Smooth muscle cell (in vitro differentiated cells): ENCODE results near the gene TMEM143. TPM values are rescaled to one million over a fixed set of nuclear protein-coding genes. Genes with fewer than 3 reads are reported as not detected.

ENCODE experiments used
- DNase-seq: peaks from one replicate; lab custom pipeline; 2025; ENCODE audit not compliant: unreplicated experiment; lab: John Stamatoyannopoulos, UW
- H2AFZ ChIP-seq: fragments of 200-600 bp; sonication (generic); 2 replicates; pipeline ENCODE4 v1.6.0; 2016; ENCODE audit warnings: antibody characterized with exemption, low read depth, mild to moderate bottlenecking
- H3F3A ChIP-seq: fragments of 200-600 bp; sonication (generic); 2 replicates; pipeline ENCODE4 v1.6.0; 2017; ENCODE audit warnings: antibody characterized with exemption, low read depth
- H3K27ac ChIP-seq: fragments of 200-600 bp; sonication (generic); 2 replicates; pipeline ENCODE4 v1.5.1; 2016; ENCODE audit warnings: low read depth, mild to moderate bottlenecking
- H3K27me3 ChIP-seq: fragments of 200-600 bp; sonication (generic); 2 replicates; pipeline ENCODE4 v1.6.1; 2016; ENCODE audit warnings: low read depth, mild to moderate bottlenecking
- H3K36me3 ChIP-seq: fragments of 200-600 bp; sonication (generic); 2 replicates; pipeline ENCODE4 v1.5.1; 2016; ENCODE audit warnings: low read depth
- H3K4me1 ChIP-seq: fragments of 200-600 bp; sonication (generic); 2 replicates; pipeline ENCODE4 v1.5.1; 2016; ENCODE audit warnings: low read depth
- H3K4me2 ChIP-seq: fragments of 200-600 bp; sonication (generic); 2 replicates; pipeline ENCODE4 v1.6.0; 2016; ENCODE audit warnings: mild to moderate bottlenecking
- H3K4me3 ChIP-seq: fragments of 200-600 bp; sonication (generic); 2 replicates; pipeline ENCODE4 v1.5.1; 2016; ENCODE audit warnings: mild to moderate bottlenecking
- H3K79me2 ChIP-seq: fragments of 200-600 bp; sonication (generic); 2 replicates; pipeline ENCODE4 v1.6.0; 2016; ENCODE audit warnings: low read depth, mild to moderate bottlenecking
- H3K9ac ChIP-seq: fragments of 200-600 bp; sonication (generic); 2 replicates; pipeline ENCODE4 v1.6.0; 2016; ENCODE audit warnings: low read depth
- H3K9me3 ChIP-seq: fragments of 200-600 bp; sonication (generic); replicated peaks from 2 replicates; pipeline ENCODE4 v1.5.1; 2016; ENCODE audit warnings: low read depth
- H4K20me1 ChIP-seq: fragments of 200-600 bp; sonication (generic); 2 replicates; pipeline ENCODE4 v1.6.0; 2016; ENCODE audit warnings: low read depth
- CTCF ChIP-seq: fragments of 200-600 bp; sonication (generic); IDR thresholded peaks from 2 replicates; pipeline ENCODE4 v1.5.1; 2017; ENCODE audit warnings: borderline replicate concordance, mild to moderate bottlenecking, antibody characterized with exemption; ENCODE audit not compliant: insufficient read depth, poor library complexity, severe bottlenecking
- WGBS: methylation state at CpG from one replicate; pipeline ENCODE4 v1.1.7; 2016; ENCODE audit warnings: low lambda C conversion rate; 5-methylcytosine and 5-hydroxymethylcytosine counted together
- polyA plus RNA-seq: library from polyadenylated mRNA; unstranded; fragments of >200 nt; fragmentation: Nextera tagmentation; extraction: Ambion mirVana; gene quantifications from 2 replicates; pipeline ENCODE4 v1.2.1, GENCODE V29; 2016
- total RNA-seq: library from RNA; depleted of rRNA; stranded (reverse); fragments of >200 nt; gene quantifications from 2 replicates; pipeline ENCODE4 v1.2.3, GENCODE V29; 2014

The TMEM143 gene
- total and polyA plus RNA-seq, 2 experiments from 2014 or later, result 3.8 to 11.2 TPM

DNA sequence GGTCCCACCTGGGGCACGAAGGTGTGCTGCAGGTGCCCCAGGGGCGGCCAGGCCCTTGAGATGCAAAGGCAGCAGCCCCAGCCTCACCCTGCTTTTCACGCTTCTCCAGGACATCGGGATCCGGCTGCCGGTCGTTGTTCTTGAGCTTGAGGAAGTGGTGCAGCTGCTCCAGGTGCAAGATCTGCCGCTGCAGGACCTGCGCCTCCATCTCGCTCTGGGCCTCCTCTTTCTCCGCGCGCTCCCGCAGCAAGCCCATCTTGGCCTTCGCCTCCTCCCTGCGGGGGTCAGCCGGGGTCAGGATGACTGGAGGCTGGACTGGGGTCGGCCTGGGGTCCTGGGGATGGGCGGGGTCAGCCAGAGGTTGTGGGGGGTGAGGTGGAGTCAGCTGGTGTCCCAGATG, 59.9 kb downstream of the TMEM143 start:
- Histone ChIP-seq H3F3A (no peaks in the 10 kb centered on the region), H3K79me2 (no peaks in the 10 kb centered on the region), H3K27ac (no peak overlapping the region), H4K20me1 (no peaks in the 10 kb centered on the region), H3K36me3 (no peaks in the 10 kb centered on the region), H2AFZ (no peak overlapping the region), H3K9me3 (no peaks in the 10 kb centered on the region), H3K27me3 (no peaks in the 10 kb centered on the region), H3K4me1 (no peaks in the 10 kb centered on the region), H3K4me3 (no peak overlapping the region), H3K4me2 (no peak overlapping the region), H3K9ac (no peak overlapping the region)
- 88% methylated on average over 3 of the region's 19 CpGs for WGBS
- TF ChIP-seq CTCF, result no peak
- DNase-seq, result no peak

GRCh38 chr19:48303367-48303766, 60.4 kb downstream of the TMEM143 start:
- no peak for DNase-seq
- H4K20me1 ChIP-seq, result no peaks in the 10 kb centered on the region
- 84% methylated on average over 5 of the region's 13 CpGs for WGBS

GRCh38 chr19:48302600-48302959, 61.2 kb downstream of the TMEM143 start:
- TF ChIP-seq CTCF, result no peak
- Histone ChIP-seq H3K4me3 (no peak overlapping the region), H3K27ac (no peak overlapping the region), H3F3A (no peaks in the 10 kb centered on the region), H4K20me1 (no peaks in the 10 kb centered on the region), H3K4me1 (no peaks in the 10 kb centered on the region), H3K36me3 (no peaks in the 10 kb centered on the region), H3K27me3 (no peaks in the 10 kb centered on the region), H3K9me3 (no peaks in the 10 kb centered on the region), H3K4me2 (no peak overlapping the region), H2AFZ (no peak overlapping the region), H3K79me2 (no peaks in the 10 kb centered on the region), H3K9ac (no peak overlapping the region)
- WGBS, result 92% methylated on average over 12 of the region's 12 CpGs
- DNase-seq, result no peak

More at GRCh38 chr19:48303367-48303766, 60.4 kb downstream of the TMEM143 start:
- Histone ChIP-seq H3K9me3 (no peaks in the 10 kb centered on the region), H3K4me1 (no peaks in the 10 kb centered on the region), H3K36me3 (no peaks in the 10 kb centered on the region), H3F3A (no peaks in the 10 kb centered on the region), H3K27me3 (no peaks in the 10 kb centered on the region), H3K27ac (no peak overlapping the region), H3K4me2 (no peak overlapping the region), H3K79me2 (no peaks in the 10 kb centered on the region), H3K4me3 (no peak overlapping the region), H3K9ac (no peak overlapping the region), H2AFZ (no peak overlapping the region)
- TF ChIP-seq CTCF, result no peak

DNA sequence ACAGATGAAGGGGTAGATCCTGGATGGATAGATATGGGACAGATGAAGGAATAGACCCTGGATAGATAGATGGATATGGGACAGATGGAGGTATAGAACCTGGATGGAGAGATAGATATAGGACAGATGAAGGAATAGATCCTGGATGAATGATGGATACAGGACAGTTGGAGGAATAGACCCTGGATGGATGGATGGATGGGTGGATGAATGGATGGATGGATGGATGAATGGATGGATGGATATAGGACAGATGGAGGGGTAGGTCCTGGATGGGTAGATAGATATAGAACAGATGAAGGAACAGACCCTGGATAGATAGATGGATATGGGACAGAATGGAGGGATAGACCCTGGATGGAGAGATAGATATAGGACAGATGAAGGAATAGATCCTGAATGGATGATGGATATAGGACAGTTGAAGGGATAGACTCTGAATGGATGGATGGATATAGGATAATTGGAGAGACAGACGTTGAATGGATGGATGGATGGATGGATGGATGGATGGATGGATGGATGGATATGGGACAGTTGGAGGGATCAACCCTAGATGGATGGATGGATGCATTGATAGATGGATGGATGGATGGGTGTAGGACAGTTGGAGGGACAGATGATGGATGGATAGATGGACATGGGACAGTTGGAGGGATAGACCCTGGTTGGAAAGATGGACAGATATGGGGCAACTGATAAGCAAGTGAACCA, 61.7 kb downstream of the TMEM143 start:
- Histone ChIP-seq H3K27me3 (no peaks in the 10 kb centered on the region), H3K36me3 (no peaks in the 10 kb centered on the region), H4K20me1 (no peaks in the 10 kb centered on the region), H3K4me2 (no peak overlapping the region), H2AFZ (no peak overlapping the region), H3K4me1 (no peaks in the 10 kb centered on the region), H3K4me3 (no peak overlapping the region), H3K9ac (no peak overlapping the region), H3K27ac (no peak overlapping the region), H3K79me2 (no peaks in the 10 kb centered on the region), H3K9me3 (no peaks in the 10 kb centered on the region), H3F3A (no peaks in the 10 kb centered on the region)
- TF ChIP-seq CTCF, result no peak
- DNase-seq, result no peak
- WGBS, result 90% methylated on average over 1 of the region's 1 CpG
